ENCODE measurements around the gene RASA4.
"Not testable (repeated sequence)": the region's sequence is repeated elsewhere in the genome, so short reads cannot be mapped to it uniquely, and the experiment has no call there.

The RASA4 gene

DNA sequence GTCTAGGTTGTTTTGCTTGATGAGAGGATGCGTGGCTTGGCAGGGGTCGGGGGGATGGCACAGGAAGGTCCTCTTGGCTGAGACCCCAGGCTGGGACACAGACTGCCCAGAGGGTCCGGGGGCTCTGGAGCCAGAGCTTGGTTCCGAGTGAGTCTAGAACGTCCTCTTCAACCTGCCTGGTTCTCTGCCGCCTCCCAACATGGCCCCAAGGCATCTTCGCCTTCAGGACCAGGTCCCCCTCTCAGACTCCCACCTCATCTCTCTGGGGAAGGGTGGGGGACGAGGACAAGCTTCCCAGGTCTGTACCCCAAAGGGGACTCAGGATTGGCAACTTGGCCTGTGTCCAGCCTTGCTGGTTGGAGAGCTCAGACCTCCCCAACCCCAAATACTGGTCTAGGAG, 74.5 kb downstream of the RASA4 start:
- DNase-seq = not testable (repeated sequence)

DNA sequence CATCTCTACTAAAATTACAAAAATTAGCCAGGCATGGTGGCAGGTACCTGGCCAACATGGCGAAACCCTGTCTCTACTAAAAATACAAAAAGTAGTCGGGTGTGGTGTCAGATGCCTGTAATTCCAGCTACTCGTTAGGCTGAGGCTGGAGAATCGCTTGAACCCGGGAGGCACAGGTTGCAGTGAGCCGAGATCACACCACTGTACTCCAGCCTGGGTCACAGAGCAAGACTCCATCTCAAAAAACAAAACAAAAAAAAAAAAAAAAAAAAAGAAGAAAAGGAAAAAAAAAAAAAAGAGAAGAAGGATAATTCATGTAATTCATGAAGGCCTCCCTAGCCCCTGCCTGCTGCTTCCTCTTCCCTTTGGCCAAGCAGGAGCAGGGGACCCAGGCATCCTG, 76.0 kb downstream of the RASA4 start:
- not testable (repeated sequence) for DNase-seq

- DNase-seq = not testable (repeated sequence)
Measured at GRCh38 chr7:102535062-102535615, 81.4 kb downstream of the RASA4 start.

GRCh38 chr7:102532127-102532526, 84.4 kb downstream of the RASA4 start:
- DNase-seq = not testable (repeated sequence)

- DNase-seq = not testable (repeated sequence)
Measured at GRCh38 chr7:102531583-102531982, 85.0 kb downstream of the RASA4 start.

- not testable (repeated sequence) for DNase-seq
Measured at GRCh38 chr7:102527822-102528793, 88.4 kb downstream of the RASA4 start.

- not testable (repeated sequence) for DNase-seq
Measured at GRCh38 chr7:102527182-102527581, 89.4 kb downstream of the RASA4 start.

- not testable (repeated sequence) for DNase-seq
Measured at GRCh38 chr7:102524803-102525202, 91.8 kb downstream of the RASA4 start.

Measured in CD4-positive, alpha-beta T cell treated with Interleukin-4 for 4 hours (primary cell).